Natural killer cell (primary cell): ENCODE measurements around the gene GULP1. TPM values are rescaled to one million over a fixed set of nuclear protein-coding genes. Genes with fewer than 3 reads are reported as not detected.

Experiments
- ATAC-seq, 3 donors: fragments of 150-1000 bp in 2 of 3; fragments of 200-7000 bp in 1 of 3; cut with Tn5 transposase; 1 replicate in 1 of 3; 2 replicates in 2 of 3; pipeline ENCODE4 v1.10.0; 2021; ENCODE audit warnings: mild to moderate bottlenecking in 2 of 3, moderate library complexity in 2 of 3
- DNase-seq, 2 donors: peaks; one replicate each; pipeline versions ENCODE4 v3.0.0 to v3.0.0-alpha.2; 2013 to 2021; ENCODE audit warnings: mixed read lengths in 1 of 2
- H3K27ac ChIP-seq: one replicate; pipeline ENCODE4 v1.5.1; 2013; ENCODE audit warnings: mild to moderate bottlenecking, low read length
- H3K27me3 ChIP-seq: one replicate; pipeline ENCODE4 v1.6.1; 2013; ENCODE audit warnings: low read length; ENCODE audit not compliant: control insufficient read depth, insufficient read depth
- H3K36me3 ChIP-seq: one replicate; pipeline ENCODE4 v1.6.1; 2013; ENCODE audit warnings: low read length; ENCODE audit not compliant: control insufficient read depth, insufficient read depth
- H3K4me1 ChIP-seq: one replicate; pipeline ENCODE4 v1.6.1; 2013; ENCODE audit warnings: low read length; ENCODE audit not compliant: control insufficient read depth, insufficient read depth
- H3K4me3 ChIP-seq: one replicate; pipeline ENCODE4 v1.5.1; 2013; ENCODE audit warnings: low read length
- H3K9me3 ChIP-seq: one replicate; pipeline ENCODE4 v1.6.1; 2013; ENCODE audit warnings: low read length; ENCODE audit not compliant: control insufficient read depth, insufficient read depth
- H3K27ac Mint-ChIP-seq, 2 donors: one replicate each; pipeline ENCODE4 v1.8.0; 2022; ENCODE audit warnings: mild to moderate bottlenecking in 2 of 2, mixed read lengths in 2 of 2, moderate library complexity in 1 of 2
- H3K27me3 Mint-ChIP-seq, 2 donors: one replicate each; pipeline ENCODE4 v1.8.0; 2022; ENCODE audit warnings: low read depth in 2 of 2, mixed read lengths in 2 of 2
- H3K36me3 Mint-ChIP-seq: one replicate; pipeline ENCODE4 v1.8.0; 2022; ENCODE audit warnings: mixed read lengths
- H3K4me1 Mint-ChIP-seq, 2 donors: one replicate each; pipeline ENCODE4 v1.8.0; 2022; ENCODE audit warnings: mixed read lengths in 2 of 2
- H3K4me3 Mint-ChIP-seq: one replicate; pipeline ENCODE4 v1.8.0; 2022; ENCODE audit warnings: mild to moderate bottlenecking, moderate library complexity, mixed read lengths
- H3K9me3 Mint-ChIP-seq, 2 donors: one replicate each; pipeline ENCODE4 v1.8.0; 2022; ENCODE audit warnings: mixed read lengths in 2 of 2
- CTCF ChIP-seq: fragments of 200-600 bp; IDR thresholded peaks from one replicate; pipeline ENCODE4 v1.8.0; 2022; ENCODE audit warnings: antibody characterized with exemption
- WGBS: methylation state at CpG from one replicate; pipeline ENCODE4 v1.1.7; 2013; ENCODE audit warnings: missing lambda C conversion rate; ENCODE audit not compliant: insufficient coverage; 5-methylcytosine and 5-hydroxymethylcytosine counted together
- intact Hi-C: fragments of 100-400 bp; cut with micrococcal nuclease; formaldehyde crosslinking; loops from one replicate; pipeline ENCODE4 v1.14.2; 2022
- total RNA-seq, 4 donors: library from RNA; stranded (reverse); fragments of 120-200 nt in 1 of 4; gene quantifications; one replicate each; pipeline versions ENCODE4 v1.2.3 to v1.2.4, GENCODE V29; 2013 to 2022

The GULP1 gene
- total RNA-seq, 3 donors from 2014 or later (not counting 1 experiment from before 2014, with no cell fraction given): not detected

DNA sequence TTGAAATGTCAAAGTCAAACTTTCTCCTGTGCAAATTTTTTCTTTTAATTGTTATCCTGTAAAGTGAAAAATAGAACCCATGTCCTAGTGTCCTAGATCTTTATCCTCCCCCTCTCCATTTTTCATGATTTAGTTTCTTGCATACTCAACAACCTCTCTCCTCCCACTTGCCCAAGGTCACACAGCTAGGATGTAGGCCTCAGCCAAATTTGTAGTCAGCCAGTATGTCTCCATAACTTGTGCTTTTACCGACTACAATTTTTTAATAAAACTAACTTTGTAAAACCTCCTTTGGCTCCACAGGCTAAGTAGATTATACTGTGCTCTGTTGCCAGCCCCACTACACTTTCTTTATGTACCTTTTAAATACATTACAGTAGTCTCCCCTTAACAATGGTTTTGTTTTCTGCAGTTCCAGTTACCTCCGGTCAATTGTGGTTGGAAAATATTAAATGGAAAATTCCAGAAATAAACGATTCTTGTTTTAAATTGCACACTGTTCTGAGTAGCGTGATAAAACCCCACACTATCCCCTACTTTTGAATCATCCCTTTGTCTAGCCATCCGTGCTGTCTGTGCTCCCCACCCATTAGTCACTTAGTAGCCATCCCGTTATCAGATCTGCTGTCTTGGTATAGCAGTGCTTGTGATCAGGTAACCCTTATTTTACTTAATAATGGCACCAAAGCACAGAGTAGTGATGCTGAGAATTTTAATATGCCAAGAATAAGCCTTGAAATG, 22.8 kb downstream of the GULP1 start:
- H3K4me3 Mint-ChIP-seq: no peak overlapping the region
- peaks cover 13 to 15% of the 10 kb centered on the region in 2 donors for H3K9me3 Mint-ChIP-seq
- H3K4me1 Mint-ChIP-seq: no peaks in the 10 kb centered on the region
- Histone ChIP-seq H3K9me3 (peaks cover 3% of the 10 kb centered on the region), H3K27ac (no peak overlapping the region), H3K36me3 (no peaks in the 10 kb centered on the region), H3K4me3 (no peak overlapping the region), H3K4me1 (no peaks in the 10 kb centered on the region), H3K27me3 (no peaks in the 10 kb centered on the region)
- intact Hi-C loops: no loop called here
- no peaks in the 10 kb centered on the region for H3K27me3 Mint-ChIP-seq
- ATAC-seq: no peak
- TF ChIP-seq CTCF: no peak
- no peak overlapping the region for H3K27ac Mint-ChIP-seq
- DNase-seq: no peak
- H3K36me3 Mint-ChIP-seq: no peaks in the 10 kb centered on the region
- WGBS: 85% methylated on average over 4 of the region's 6 CpGs

DNA sequence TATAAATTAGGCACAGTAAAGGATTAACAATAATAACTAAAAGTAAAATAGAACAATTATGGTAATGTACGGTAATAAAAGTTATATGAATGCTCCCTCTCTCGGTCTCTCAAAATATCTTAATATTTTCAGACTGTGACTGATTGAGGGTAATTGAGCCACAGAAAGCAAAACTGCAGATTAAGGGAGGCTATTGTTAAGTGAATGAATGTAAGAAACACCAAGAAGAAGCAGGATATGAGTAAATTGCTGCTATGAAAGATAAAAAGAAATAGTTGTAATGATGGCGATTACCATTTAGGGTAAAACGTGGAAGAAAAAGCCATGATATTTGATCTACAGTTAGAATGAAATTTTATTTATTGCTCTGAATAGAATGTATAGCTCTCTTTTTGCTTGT, 24.1 kb downstream of the GULP1 start:
- intact Hi-C loops: no loop called here
- WGBS: 86% methylated on average over 2 of the region's 4 CpGs

GRCh38 chr2:188316342-188316741, 24.7 kb downstream of the GULP1 start:
- H3K36me3 ChIP-seq: no peaks in the 10 kb centered on the region
- no peak overlapping the region for H3K27ac Mint-ChIP-seq
- no peaks in the 10 kb centered on the region for H3K4me1 ChIP-seq
- ATAC-seq: no peak
- H3K36me3 Mint-ChIP-seq: no peaks in the 10 kb centered on the region
- H3K4me3 Mint-ChIP-seq: no peak overlapping the region
- H3K27me3 Mint-ChIP-seq: no peaks in the 10 kb centered on the region
- peaks cover 9 to 13% of the 10 kb centered on the region in 2 donors for H3K9me3 Mint-ChIP-seq
- DNase-seq: no peak
- 81% methylated on average over 1 of the region's 1 CpG for WGBS
- peaks cover 3% of the 10 kb centered on the region for H3K9me3 ChIP-seq
- H3K27ac ChIP-seq: no peak overlapping the region
- H3K4me3 ChIP-seq: no peak overlapping the region
- intact Hi-C loops: no loop called here
- no peaks in the 10 kb centered on the region for H3K4me1 Mint-ChIP-seq
- no peaks in the 10 kb centered on the region for H3K27me3 ChIP-seq
- TF ChIP-seq CTCF: no peak

More for the DNA sequence above, 24.1 kb downstream of the GULP1 start:
- peaks cover 9 to 13% of the 10 kb centered on the region in 2 donors for H3K9me3 Mint-ChIP-seq
- H3K36me3 ChIP-seq: no peaks in the 10 kb centered on the region
- H3K4me3 ChIP-seq: no peak overlapping the region
- H3K4me1 ChIP-seq: no peaks in the 10 kb centered on the region
- TF ChIP-seq CTCF: no peak
- no peaks in the 10 kb centered on the region for H3K4me1 Mint-ChIP-seq
- H3K27me3 Mint-ChIP-seq: no peaks in the 10 kb centered on the region
- no peak overlapping the region for H3K4me3 Mint-ChIP-seq
- H3K27ac Mint-ChIP-seq: no peak overlapping the region
- H3K27ac ChIP-seq: no peak overlapping the region
- no peaks in the 10 kb centered on the region for H3K36me3 Mint-ChIP-seq
- DNase-seq (no peak), ATAC-seq (no peak)
- H3K27me3 ChIP-seq: no peaks in the 10 kb centered on the region
- peaks cover 3% of the 10 kb centered on the region for H3K9me3 ChIP-seq
